ENCODE data around the gene CDC16. TPM values are rescaled to one million over a fixed set of nuclear protein-coding genes. Genes with fewer than 3 reads are reported as not detected.
"Not testable (repeated sequence)": the region's sequence is repeated elsewhere in the genome, so short reads cannot be mapped to it uniquely, and the experiment has no call there.

Gene CDC16
- total RNA-seq, 1 donor from 2014 or later: 73.7 TPM

DNA sequence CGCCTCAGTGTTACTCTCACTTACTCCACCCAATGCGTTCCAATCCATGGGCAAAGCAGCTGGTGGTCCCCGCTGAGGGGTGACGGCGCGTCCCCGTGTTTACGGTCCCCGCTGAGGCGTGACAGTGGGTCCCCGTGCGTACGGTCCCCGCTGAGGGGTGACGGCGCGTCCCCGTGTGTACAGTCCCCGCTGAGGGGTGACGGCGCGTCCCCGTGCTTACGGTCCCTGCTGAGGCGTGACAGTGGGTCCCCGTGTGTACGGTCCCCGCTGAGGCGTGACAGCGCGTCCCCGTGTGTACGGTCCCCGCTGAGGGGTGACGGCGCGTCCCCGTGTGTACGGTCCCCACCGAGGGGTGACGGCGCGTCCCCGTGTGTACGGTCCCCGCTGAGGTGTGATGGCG is 36.1 kb upstream of the CDC16 start:
- no peaks in the 10 kb centered on the region for H3K36me3 Mint-ChIP-seq (ENCODE audit: unreplicated experiment)
- H3K4me3 Mint-ChIP-seq (ENCODE audit: unreplicated experiment): no peak overlapping the region
- H3K27me3 Mint-ChIP-seq (ENCODE audit: unreplicated experiment): peaks cover 34% of the 10 kb centered on the region
- H3K9me3 Mint-ChIP-seq (ENCODE audit: unreplicated experiment): no peaks in the 10 kb centered on the region
- DNase-seq (ENCODE audit: extremely low spot score, unreplicated experiment): no peak
- TF ChIP-seq, protein P1, sequence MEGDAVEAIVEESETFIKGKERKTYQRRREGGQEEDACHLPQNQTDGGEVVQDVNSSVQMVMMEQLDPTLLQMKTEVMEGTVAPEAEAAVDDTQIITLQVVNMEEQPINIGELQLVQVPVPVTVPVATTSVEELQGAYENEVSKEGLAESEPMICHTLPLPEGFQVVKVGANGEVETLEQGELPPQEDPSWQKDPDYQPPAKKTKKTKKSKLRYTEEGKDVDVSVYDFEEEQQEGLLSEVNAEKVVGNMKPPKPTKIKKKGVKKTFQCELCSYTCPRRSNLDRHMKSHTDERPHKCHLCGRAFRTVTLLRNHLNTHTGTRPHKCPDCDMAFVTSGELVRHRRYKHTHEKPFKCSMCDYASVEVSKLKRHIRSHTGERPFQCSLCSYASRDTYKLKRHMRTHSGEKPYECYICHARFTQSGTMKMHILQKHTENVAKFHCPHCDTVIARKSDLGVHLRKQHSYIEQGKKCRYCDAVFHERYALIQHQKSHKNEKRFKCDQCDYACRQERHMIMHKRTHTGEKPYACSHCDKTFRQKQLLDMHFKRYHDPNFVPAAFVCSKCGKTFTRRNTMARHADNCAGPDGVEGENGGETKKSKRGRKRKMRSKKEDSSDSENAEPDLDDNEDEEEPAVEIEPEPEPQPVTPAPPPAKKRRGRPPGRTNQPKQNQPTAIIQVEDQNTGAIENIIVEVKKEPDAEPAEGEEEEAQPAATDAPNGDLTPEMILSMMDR (IDR thresholded peaks at IDR 0.05): no peak
- H3K27ac Mint-ChIP-seq (ENCODE audit: unreplicated experiment): no peak overlapping the region
- H3K4me1 Mint-ChIP-seq (ENCODE audit: unreplicated experiment): no peaks in the 10 kb centered on the region

DNA sequence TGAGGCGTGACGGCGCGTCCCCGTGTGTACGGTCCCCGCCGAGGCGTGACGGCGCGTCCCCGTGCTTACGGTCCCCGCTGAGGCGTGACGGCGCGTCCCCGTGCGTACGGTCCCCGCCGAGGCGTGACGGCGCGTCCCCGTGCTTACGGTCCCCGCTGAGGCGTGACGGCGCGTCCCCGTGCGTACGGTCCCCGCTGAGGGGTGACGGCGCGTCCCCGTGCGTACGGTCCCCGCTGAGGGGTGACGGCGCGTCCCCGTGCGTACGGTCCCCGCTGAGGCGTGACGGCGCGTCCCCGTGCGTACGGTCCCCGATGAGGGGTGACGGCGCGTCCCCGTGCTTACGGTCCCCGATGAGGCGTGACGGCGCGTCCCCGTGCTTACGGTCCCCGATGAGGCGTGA is 35.2 kb upstream of the CDC16 start:
- H3K27ac Mint-ChIP-seq (ENCODE audit: unreplicated experiment); DNase-seq (ENCODE audit: extremely low spot score, unreplicated experiment); H3K4me3 Mint-ChIP-seq (ENCODE audit: unreplicated experiment); H3K9me3 Mint-ChIP-seq (ENCODE audit: unreplicated experiment); H3K36me3 Mint-ChIP-seq (ENCODE audit: unreplicated experiment); H3K4me1 Mint-ChIP-seq (ENCODE audit: unreplicated experiment): not testable (repeated sequence)
- peaks cover 38% of the 10 kb centered on the region for H3K27me3 Mint-ChIP-seq (ENCODE audit: unreplicated experiment)

DNA sequence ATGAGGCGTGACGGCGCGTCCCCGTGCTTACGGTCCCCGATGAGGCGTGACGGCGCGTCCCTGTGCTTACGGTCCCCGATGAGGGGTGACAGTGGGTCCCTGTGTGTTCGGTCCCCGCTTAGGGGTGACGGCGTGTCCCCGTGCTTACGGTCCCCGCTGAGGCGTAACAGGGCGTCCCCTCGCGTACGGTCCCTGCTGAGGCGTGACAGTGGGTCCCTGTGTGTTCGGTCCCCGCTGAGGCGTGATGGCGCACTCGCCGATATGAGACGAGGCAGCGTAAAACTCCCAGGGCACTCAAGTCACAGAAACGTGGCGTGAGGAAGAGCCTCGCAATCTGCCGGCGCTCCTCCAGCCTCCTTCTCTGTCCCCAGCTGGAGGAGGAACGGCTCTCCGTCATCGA is 34.7 kb upstream of the CDC16 start:
- Mint-ChIP-seq H3K27ac (ENCODE audit: unreplicated experiment) (no peak overlapping the region), H3K27me3 (ENCODE audit: unreplicated experiment) (peaks cover 39% of the 10 kb centered on the region), H3K9me3 (ENCODE audit: unreplicated experiment) (no peaks in the 10 kb centered on the region), H3K4me3 (ENCODE audit: unreplicated experiment) (no peak overlapping the region), H3K36me3 (ENCODE audit: unreplicated experiment) (no peaks in the 10 kb centered on the region), H3K4me1 (ENCODE audit: unreplicated experiment) (no peaks in the 10 kb centered on the region)
- no peak for DNase-seq (ENCODE audit: extremely low spot score, unreplicated experiment)
- TF ChIP-seq, protein P1 (IDR thresholded peaks at IDR 0.05): no peak

DNA sequence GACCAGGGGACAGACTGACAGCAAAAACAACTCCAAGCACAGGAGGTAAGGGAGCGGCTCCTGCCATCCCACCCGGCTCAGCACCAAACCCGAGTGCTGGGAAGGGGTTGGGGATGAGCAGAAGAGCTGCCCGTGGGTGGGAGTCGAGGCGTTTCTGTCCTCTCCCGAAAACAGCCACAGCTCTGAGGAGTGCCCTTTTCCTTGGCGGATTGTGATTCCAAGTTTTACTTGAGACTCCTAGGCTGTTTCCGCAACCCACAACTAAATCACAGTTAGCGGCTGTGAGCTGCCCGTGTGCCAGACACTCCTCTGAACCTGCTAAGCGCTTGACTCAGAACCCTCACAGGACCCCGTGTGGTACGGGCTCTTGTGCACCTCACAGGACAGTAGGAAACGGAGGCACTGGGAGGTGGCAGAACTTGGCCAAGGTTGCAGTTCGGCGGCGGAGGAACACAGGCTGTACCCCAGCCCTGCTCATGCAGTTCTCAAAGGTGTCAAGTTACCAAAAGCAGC is 34.2 kb upstream of the CDC16 start:
- H3K9me3 Mint-ChIP-seq (ENCODE audit: unreplicated experiment): no peaks in the 10 kb centered on the region
- no peak overlapping the region for H3K27ac Mint-ChIP-seq (ENCODE audit: unreplicated experiment)
- no peaks in the 10 kb centered on the region for H3K36me3 Mint-ChIP-seq (ENCODE audit: unreplicated experiment)
- H3K4me1 Mint-ChIP-seq (ENCODE audit: unreplicated experiment): no peaks in the 10 kb centered on the region
- no peak overlapping the region for H3K4me3 Mint-ChIP-seq (ENCODE audit: unreplicated experiment)
- H3K27me3 Mint-ChIP-seq (ENCODE audit: unreplicated experiment): peaks cover 36% of the 10 kb centered on the region
- TF ChIP-seq, protein P1 (IDR thresholded peaks at IDR 0.05): no peak
- DNase-seq (ENCODE audit: extremely low spot score, unreplicated experiment): no peak

DNA sequence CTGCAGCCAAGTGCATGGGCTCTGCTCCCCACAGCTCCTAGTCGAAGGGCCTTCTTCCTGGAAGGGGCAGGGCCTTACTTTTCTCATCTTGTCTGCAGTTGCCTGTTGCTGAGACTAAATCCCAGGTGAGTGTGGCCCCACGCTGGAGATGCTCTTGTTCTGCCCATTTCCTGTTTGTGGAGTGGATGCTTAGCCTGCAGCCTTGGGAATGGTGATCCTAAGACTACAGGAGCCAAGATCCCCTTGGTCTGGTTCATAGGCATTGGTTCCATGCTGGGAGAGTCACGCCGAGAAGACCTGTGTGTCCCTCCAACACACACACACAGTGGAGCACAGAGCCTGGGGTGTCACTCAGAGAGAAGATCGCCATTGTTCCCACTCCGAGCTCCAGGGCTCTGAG is 32.1 kb upstream of the CDC16 start:
- H3K4me3 Mint-ChIP-seq (ENCODE audit: unreplicated experiment): no peak overlapping the region
- no peaks in the 10 kb centered on the region for H3K4me1 Mint-ChIP-seq (ENCODE audit: unreplicated experiment)
- peaks cover 2% of the 10 kb centered on the region for H3K9me3 Mint-ChIP-seq (ENCODE audit: unreplicated experiment)
- TF ChIP-seq, protein P1 (IDR thresholded peaks at IDR 0.05): no peak
- peaks cover 27% of the 10 kb centered on the region for H3K27me3 Mint-ChIP-seq (ENCODE audit: unreplicated experiment)
- DNase-seq (ENCODE audit: extremely low spot score, unreplicated experiment): no peak
- H3K27ac Mint-ChIP-seq (ENCODE audit: unreplicated experiment): no peak overlapping the region
- no peaks in the 10 kb centered on the region for H3K36me3 Mint-ChIP-seq (ENCODE audit: unreplicated experiment)

DNA sequence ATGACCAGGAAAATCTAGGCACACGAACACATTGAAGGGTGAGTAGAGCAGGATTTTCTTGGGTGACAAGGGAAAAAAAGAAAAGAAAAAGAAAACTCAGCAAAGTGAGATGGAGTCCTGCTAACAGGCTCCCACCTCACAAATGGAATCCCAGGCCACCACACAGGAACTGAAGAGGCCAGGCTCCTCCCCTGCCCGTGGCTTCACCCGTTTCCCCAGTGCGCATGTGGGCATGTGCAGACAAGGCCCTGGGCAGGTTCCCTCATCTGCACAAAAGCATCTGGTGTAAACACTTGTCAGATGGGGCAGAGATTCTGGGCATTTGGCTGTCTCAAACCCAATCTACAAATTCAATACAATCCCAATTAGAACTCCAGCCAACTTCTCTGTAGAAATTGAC is 31.2 kb upstream of the CDC16 start:
- peaks cover 27% of the 10 kb centered on the region for H3K27me3 Mint-ChIP-seq (ENCODE audit: unreplicated experiment)

More for the DNA sequence above, 31.2 kb upstream of the CDC16 start:
- Mint-ChIP-seq H3K4me3 (ENCODE audit: unreplicated experiment) (no peak overlapping the region), H3K36me3 (ENCODE audit: unreplicated experiment) (no peaks in the 10 kb centered on the region), H3K9me3 (ENCODE audit: unreplicated experiment) (peaks cover 3% of the 10 kb centered on the region), H3K27ac (ENCODE audit: unreplicated experiment) (no peak overlapping the region), H3K4me1 (ENCODE audit: unreplicated experiment) (no peaks in the 10 kb centered on the region)
- TF ChIP-seq, protein P1 (IDR thresholded peaks at IDR 0.05): no peak
- DNase-seq (ENCODE audit: extremely low spot score, unreplicated experiment): no peak

Measured in osteocyte (in vitro differentiated cells).